ENCODE data around the gene OMD. TPM values are rescaled to one million over a fixed set of nuclear protein-coding genes. Genes with fewer than 3 reads are reported as not detected.
"Not testable (repeated sequence)": the region's sequence is repeated elsewhere in the genome, so short reads cannot be mapped to it uniquely, and the experiment has no call there.

Gene OMD
- total RNA-seq, 1 experiment from 2014 or later: 0.37 TPM

GRCh38 chr9:92432972-92433548 is 8.8 kb upstream of the OMD start:
- Histone ChIP-seq H3K27ac (no peak overlapping the region), H3K4me1 (replicated peaks) (no peaks in the 10 kb centered on the region), H3K36me3 (no peaks in the 10 kb centered on the region), H3K4me3 (no peak overlapping the region), H3K9me3 (replicated peaks) (no peaks in the 10 kb centered on the region), H3K27me3 (replicated peaks) (no peaks in the 10 kb centered on the region)
- no peak for DNase-seq (ENCODE audit: low read depth in 1 of 2, low spot score in 2 of 2)

GRCh38 chr9:92432350-92432749 is 8.1 kb upstream of the OMD start:
- Histone ChIP-seq H3K36me3 (no peaks in the 10 kb centered on the region), H3K4me1 (replicated peaks) (no peaks in the 10 kb centered on the region), H3K27me3 (replicated peaks) (no peaks in the 10 kb centered on the region), H3K27ac (no peak overlapping the region), H3K4me3 (no peak overlapping the region), H3K9me3 (replicated peaks) (no peaks in the 10 kb centered on the region)
- no peak for DNase-seq (ENCODE audit: low read depth in 1 of 2, low spot score in 2 of 2)

GRCh38 chr9:92429836-92430235 is 5.6 kb upstream of the OMD start:
- peaks cover 17% of the 10 kb centered on the region for H3K4me1 ChIP-seq (replicated peaks)
- no peaks in the 10 kb centered on the region for H3K27me3 ChIP-seq (replicated peaks)
- H3K27ac ChIP-seq: no peak overlapping the region
- no peaks in the 10 kb centered on the region for H3K9me3 ChIP-seq (replicated peaks)
- no peaks in the 10 kb centered on the region for H3K36me3 ChIP-seq
- no peak for DNase-seq (ENCODE audit: low read depth in 1 of 2, low spot score in 2 of 2)
- H3K4me3 ChIP-seq: no peak overlapping the region

GRCh38 chr9:92426501-92427145 is 2.4 kb upstream of the OMD start:
- no peak overlapping the region for H3K27ac ChIP-seq

GRCh38 chr9:92425474-92425873 is 1.2 kb upstream of the OMD start:
- H3K36me3 ChIP-seq: no peaks in the 10 kb centered on the region
- H3K9me3 ChIP-seq (replicated peaks): no peaks in the 10 kb centered on the region
- peaks cover 21% of the 10 kb centered on the region for H3K4me1 ChIP-seq (replicated peaks)
- peak in 1 of 2 experiments; percentile 43 for DNase-seq (ENCODE audit: low read depth in 1 of 2, low spot score in 2 of 2)
- H3K4me3 ChIP-seq: no peak overlapping the region
- H3K27me3 ChIP-seq (replicated peaks): no peaks in the 10 kb centered on the region
- H3K27ac ChIP-seq: peak overlapping the region; percentile 43

More at GRCh38 chr9:92426501-92427145, 2.4 kb upstream of the OMD start:
- Histone ChIP-seq H3K9me3 (replicated peaks) (no peaks in the 10 kb centered on the region), H3K27me3 (replicated peaks) (no peaks in the 10 kb centered on the region), H3K36me3 (no peaks in the 10 kb centered on the region), H3K4me3 (no peak overlapping the region), H3K4me1 (replicated peaks) (peaks cover 21% of the 10 kb centered on the region)
- no peak for DNase-seq (ENCODE audit: low read depth in 1 of 2, low spot score in 2 of 2)

- peaks cover 21% of the 10 kb centered on the region for H3K4me1 ChIP-seq (replicated peaks)
- H3K27ac ChIP-seq: no peak overlapping the region
- H3K4me3 ChIP-seq: no peak overlapping the region
- H3K27me3 ChIP-seq (replicated peaks): no peaks in the 10 kb centered on the region
- no peaks in the 10 kb centered on the region for H3K9me3 ChIP-seq (replicated peaks)
- DNase-seq (ENCODE audit: low read depth in 1 of 2, low spot score in 2 of 2): no peak
- no peaks in the 10 kb centered on the region for H3K36me3 ChIP-seq
Observed at GRCh38 chr9:92423612-92424011, 659 bp downstream of the OMD start.

GRCh38 chr9:92422611-92423338 is 1.5 kb downstream of the OMD start:
- no peak overlapping the region for H3K4me3 ChIP-seq
- DNase-seq (ENCODE audit: low read depth in 1 of 2, low spot score in 2 of 2): no peak
- H3K36me3 ChIP-seq: no peaks in the 10 kb centered on the region
- H3K9me3 ChIP-seq (replicated peaks): no peaks in the 10 kb centered on the region
- H3K27ac ChIP-seq: no peak overlapping the region
- no peaks in the 10 kb centered on the region for H3K27me3 ChIP-seq (replicated peaks)
- peaks cover 21% of the 10 kb centered on the region for H3K4me1 ChIP-seq (replicated peaks)

- H3K4me1 ChIP-seq (replicated peaks): no peaks in the 10 kb centered on the region
- no peaks in the 10 kb centered on the region for H3K27me3 ChIP-seq (replicated peaks)
- no peaks in the 10 kb centered on the region for H3K36me3 ChIP-seq
- no peak for DNase-seq (ENCODE audit: low read depth in 1 of 2, low spot score in 2 of 2)
- no peak overlapping the region for H3K4me3 ChIP-seq
- no peaks in the 10 kb centered on the region for H3K9me3 ChIP-seq (replicated peaks)
- no peak overlapping the region for H3K27ac ChIP-seq
Observed at GRCh38 chr9:92414566-92414965, 9.7 kb downstream of the OMD start.

GRCh38 chr9:92411157-92411556 is 13.1 kb downstream of the OMD start:
- not testable (repeated sequence) for DNase-seq (ENCODE audit: low read depth in 1 of 2, low spot score in 2 of 2); H3K27me3 ChIP-seq (replicated peaks); H3K4me3 ChIP-seq; H3K36me3 ChIP-seq; H3K9me3 ChIP-seq (replicated peaks); H3K4me1 ChIP-seq (replicated peaks); H3K27ac ChIP-seq

- DNase-seq (ENCODE audit: low read depth in 1 of 2, low spot score in 2 of 2): no peak
- H3K9me3 ChIP-seq (replicated peaks): no peaks in the 10 kb centered on the region
- no peaks in the 10 kb centered on the region for H3K36me3 ChIP-seq
- no peaks in the 10 kb centered on the region for H3K27me3 ChIP-seq (replicated peaks)
- H3K27ac ChIP-seq: no peak overlapping the region
- H3K4me3 ChIP-seq: no peak overlapping the region
- H3K4me1 ChIP-seq (replicated peaks): no peaks in the 10 kb centered on the region
Observed at GRCh38 chr9:92408747-92409478, 15.4 kb downstream of the OMD start.

- no peak overlapping the region for H3K4me3 ChIP-seq
- no peaks in the 10 kb centered on the region for H3K9me3 ChIP-seq (replicated peaks)
- no peak for DNase-seq (ENCODE audit: low read depth in 1 of 2, low spot score in 2 of 2)
- no peaks in the 10 kb centered on the region for H3K4me1 ChIP-seq (replicated peaks)
- H3K27ac ChIP-seq: no peak overlapping the region
- no peaks in the 10 kb centered on the region for H3K36me3 ChIP-seq
- H3K27me3 ChIP-seq (replicated peaks): no peaks in the 10 kb centered on the region
Observed at GRCh38 chr9:92407818-92408217, 16.5 kb downstream of the OMD start.

GRCh38 chr9:92406477-92406876 is 17.8 kb downstream of the OMD start:
- H3K9me3 ChIP-seq (replicated peaks): no peaks in the 10 kb centered on the region
- H3K36me3 ChIP-seq: no peaks in the 10 kb centered on the region
- no peak for DNase-seq (ENCODE audit: low read depth in 1 of 2, low spot score in 2 of 2)
- no peak overlapping the region for H3K27ac ChIP-seq
- H3K4me3 ChIP-seq: no peak overlapping the region
- H3K4me1 ChIP-seq (replicated peaks): no peaks in the 10 kb centered on the region
- H3K27me3 ChIP-seq (replicated peaks): no peaks in the 10 kb centered on the region

- H3K36me3 ChIP-seq: no peaks in the 10 kb centered on the region
- DNase-seq (ENCODE audit: low read depth in 1 of 2, low spot score in 2 of 2): no peak
Observed at GRCh38 chr9:92405818-92406217, 18.5 kb downstream of the OMD start.

More at GRCh38 chr9:92405818-92406217, 18.5 kb downstream of the OMD start:
- no peaks in the 10 kb centered on the region for H3K9me3 ChIP-seq (replicated peaks)
- no peaks in the 10 kb centered on the region for H3K27me3 ChIP-seq (replicated peaks)
- no peak overlapping the region for H3K27ac ChIP-seq
- H3K4me3 ChIP-seq: no peak overlapping the region
- H3K4me1 ChIP-seq (replicated peaks): no peaks in the 10 kb centered on the region

All from SJSA1 (cell line).